ENCODE data around the gene DISC1. TPM values are rescaled to one million over a fixed set of nuclear protein-coding genes. Genes with fewer than 3 reads are reported as not detected.

Gene DISC1
- total RNA-seq, 1 donor from 2014 or later: 13.6 TPM

- intact Hi-C loops (cut with DNase I): no loop called here
- Histone ChIP-seq H3K4me1 (no peaks in the 10 kb centered on the region), H3K27me3 (ENCODE audit: low read depth) (no peaks in the 10 kb centered on the region), H3K36me3 (no peaks in the 10 kb centered on the region), H3K27ac (no peak overlapping the region), H3K9me3 (no peaks in the 10 kb centered on the region), H3K4me3 (no peak overlapping the region)
- ATAC-seq: no peak
- TF ChIP-seq CTCF (IDR thresholded peaks at IDR 0.05): no peak
- no peak for DNase-seq
Observed at GRCh38 chr1:232074265-232074664, 447.7 kb downstream of the DISC1 start.

- no peak for DNase-seq
- no peak for TF ChIP-seq CTCF (IDR thresholded peaks at IDR 0.05)
- intact Hi-C loops (cut with DNase I): no loop called here
- Histone ChIP-seq H3K9me3 (no peaks in the 10 kb centered on the region), H3K27ac (no peak overlapping the region), H3K4me1 (no peaks in the 10 kb centered on the region), H3K27me3 (ENCODE audit: low read depth) (no peaks in the 10 kb centered on the region), H3K36me3 (no peaks in the 10 kb centered on the region), H3K4me3 (no peak overlapping the region)
- ATAC-seq: no peak
Observed at GRCh38 chr1:232077809-232078208, 451.2 kb downstream of the DISC1 start.

GRCh38 chr1:232084584-232085223, 458.1 kb downstream of the DISC1 start:
- no peaks in the 10 kb centered on the region for H3K36me3 ChIP-seq
- DNase-seq (no peak), ATAC-seq (no peak)
- no peaks in the 10 kb centered on the region for H3K27me3 ChIP-seq (ENCODE audit: low read depth)
- intact Hi-C loops (cut with DNase I): no loop called here
- TF ChIP-seq CTCF (IDR thresholded peaks at IDR 0.05): no peak
- H3K27ac ChIP-seq: no peak overlapping the region
- H3K4me3 ChIP-seq: no peak overlapping the region
- H3K9me3 ChIP-seq: no peaks in the 10 kb centered on the region
- H3K4me1 ChIP-seq: no peaks in the 10 kb centered on the region

- Histone ChIP-seq H3K27ac (no peak overlapping the region), H3K36me3 (no peaks in the 10 kb centered on the region), H3K9me3 (no peaks in the 10 kb centered on the region), H3K4me3 (no peak overlapping the region), H3K4me1 (no peaks in the 10 kb centered on the region), H3K27me3 (ENCODE audit: low read depth) (no peaks in the 10 kb centered on the region)
- intact Hi-C loops (cut with DNase I): no loop called here
- ATAC-seq: no peak
- DNase-seq: no peak
- TF ChIP-seq CTCF (IDR thresholded peaks at IDR 0.05): no peak
Observed at GRCh38 chr1:232090816-232091215, 464.2 kb downstream of the DISC1 start.

Other genes with a start within 250 kb of the DISC1 start
- gene EGLN1, start 204.5 kb upstream of the DISC1 start, total RNA-seq: 29.7 TPM
- 38.4 TPM for gene TSNAX, start 98.1 kb upstream of the DISC1 start, total RNA-seq

Measured in lower lobe of right lung (tissue), 2 donors.